HG03039 (cell line): ENCODE results near the gene EPM2AIP1.
"Not testable (repeated sequence)": the region's sequence is repeated elsewhere in the genome, so short reads cannot be mapped to it uniquely, and the experiment has no call there.

Experiments
- ATAC-seq: cut with Tn5 transposase; IDR thresholded peaks from one replicate; pipeline ENCODE4 v1.9.1; 2021; ENCODE audit warnings: mild to moderate bottlenecking, moderate library complexity; ENCODE audit not compliant: unreplicated experiment

Gene EPM2AIP1

GRCh38 chr3:36992806-36993325 lies at the start of gene EPM2AIP1:
EPM2AIP1 (minus strand) TSS chr3:36993131; CDS start chr3:36993077, 54 bp downstream.
- peak; percentile 82 for ATAC-seq

GRCh38 chr3:37042712-37043111 lies 49.8 kb upstream of the EPM2AIP1 start:
- ATAC-seq, result not testable (repeated sequence)

GRCh38 chr3:37041546-37042195 lies 48.7 kb upstream of the EPM2AIP1 start:
- no peak for ATAC-seq

GRCh38 chr3:37040231-37040630 lies 47.3 kb upstream of the EPM2AIP1 start:
- ATAC-seq, result no peak

GRCh38 chr3:37039161-37039846 lies 46.4 kb upstream of the EPM2AIP1 start:
- no peak for ATAC-seq

- ATAC-seq, result no peak
Measured at GRCh38 chr3:37037352-37037751, 44.4 kb upstream of the EPM2AIP1 start.

- no peak for ATAC-seq
Measured at GRCh38 chr3:37032961-37033360, 40.0 kb upstream of the EPM2AIP1 start.

- ATAC-seq, result no peak
Measured at GRCh38 chr3:37031096-37031682, 38.3 kb upstream of the EPM2AIP1 start.

- no peak for ATAC-seq
Measured at GRCh38 chr3:37030588-37030987, 37.7 kb upstream of the EPM2AIP1 start.

- ATAC-seq, result no peak
Measured at GRCh38 chr3:37029516-37030163, 36.7 kb upstream of the EPM2AIP1 start.

- no peak for ATAC-seq
Measured at GRCh38 chr3:37029111-37029510, 36.2 kb upstream of the EPM2AIP1 start.

- ATAC-seq, result no peak
Measured at GRCh38 chr3:37028329-37028728, 35.4 kb upstream of the EPM2AIP1 start.

- no peak for ATAC-seq
Measured at GRCh38 chr3:37026851-37027250, 33.9 kb upstream of the EPM2AIP1 start.

GRCh38 chr3:37025561-37026335 lies 32.8 kb upstream of the EPM2AIP1 start:
- ATAC-seq, result no peak

- no peak for ATAC-seq
Measured at GRCh38 chr3:37024820-37025405, 32.0 kb upstream of the EPM2AIP1 start.

- no peak for ATAC-seq
Measured at GRCh38 chr3:37024092-37024491, 31.2 kb upstream of the EPM2AIP1 start.

GRCh38 chr3:37017683-37018082 lies 24.8 kb upstream of the EPM2AIP1 start:
- ATAC-seq, result no peak

- no peak for ATAC-seq
Measured at GRCh38 chr3:37016903-37017302, 24.0 kb upstream of the EPM2AIP1 start.

- ATAC-seq, result no peak
Measured at GRCh38 chr3:37015642-37016041, 22.7 kb upstream of the EPM2AIP1 start.

GRCh38 chr3:37014620-37015019 lies 21.7 kb upstream of the EPM2AIP1 start:
- ATAC-seq, result no peak
